ENCODE measurements around the gene FCGBP. TPM values are rescaled to one million over a fixed set of nuclear protein-coding genes. Genes with fewer than 3 reads are reported as not detected.

Gene FCGBP
- total RNA-seq, 1 donor from 2014 or later = 17.7 TPM

GRCh38 chr19:39943586-39943985, 9.2 kb upstream of the FCGBP start:
- DNase-seq = no peak

GRCh38 chr19:39942366-39942730, 7.9 kb upstream of the FCGBP start:
- DNase-seq = no peak

DNA sequence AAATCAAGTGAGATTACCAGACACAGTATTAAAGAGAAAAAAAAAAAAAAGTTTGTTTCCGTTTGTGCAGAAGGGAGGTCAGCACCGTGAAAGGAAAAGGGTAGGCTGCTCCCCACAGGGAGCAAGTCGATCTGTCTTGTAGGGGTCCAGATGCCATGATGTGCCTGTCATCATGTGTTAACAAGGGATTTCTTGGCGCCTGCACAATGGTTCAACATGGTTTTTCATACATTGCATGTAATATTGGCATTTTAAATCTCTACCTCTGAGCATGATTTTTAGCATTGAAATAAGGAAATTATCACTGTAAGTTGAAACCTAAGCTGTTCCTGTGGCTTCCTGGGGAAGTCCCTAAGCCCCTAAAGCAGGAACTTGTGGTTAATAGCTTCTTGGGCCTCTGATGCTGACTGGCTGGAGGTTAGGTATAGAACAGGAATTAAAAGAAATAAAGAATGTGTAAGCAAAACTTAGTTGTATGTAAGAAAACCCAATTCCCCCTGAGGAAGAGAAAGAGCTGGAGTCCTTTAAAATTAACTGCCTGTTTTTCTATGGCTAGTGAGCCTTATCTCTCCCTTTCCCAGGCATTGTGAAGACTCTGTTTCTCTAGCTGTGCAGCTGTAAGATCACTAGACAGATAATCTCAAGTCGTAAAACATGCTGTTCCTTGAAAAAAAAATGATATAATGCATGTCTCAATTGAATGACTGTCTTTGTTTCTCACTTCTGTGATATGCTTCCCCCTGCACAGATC, 7.4 kb upstream of the FCGBP start:
- DNase-seq = no peak

DNA sequence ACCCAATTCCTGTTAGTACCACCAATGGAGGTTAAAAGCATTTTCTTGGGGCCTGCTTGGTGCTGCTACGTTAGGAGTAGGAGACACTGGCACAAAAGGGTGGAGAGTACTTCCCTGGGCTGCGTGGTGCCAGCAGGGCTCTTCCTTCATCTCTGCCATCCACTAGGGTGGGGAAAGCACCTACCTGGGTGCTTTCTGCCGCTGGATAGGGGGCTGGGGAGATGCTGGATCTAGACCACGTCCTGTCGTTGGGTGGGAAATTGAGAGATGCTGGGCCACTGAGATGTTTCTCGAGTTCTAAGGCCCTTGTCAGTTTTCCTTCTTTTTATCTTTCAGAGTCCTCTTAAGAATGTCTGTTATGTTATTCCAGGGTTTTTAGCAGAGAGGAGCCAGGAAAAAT, 6.7 kb upstream of the FCGBP start:
- no peak for DNase-seq

GRCh38 chr19:39940221-39940833, 5.9 kb upstream of the FCGBP start:
- DNase-seq = no peak

GRCh38 chr19:39939556-39939955, 5.1 kb upstream of the FCGBP start:
- DNase-seq = no peak

DNA sequence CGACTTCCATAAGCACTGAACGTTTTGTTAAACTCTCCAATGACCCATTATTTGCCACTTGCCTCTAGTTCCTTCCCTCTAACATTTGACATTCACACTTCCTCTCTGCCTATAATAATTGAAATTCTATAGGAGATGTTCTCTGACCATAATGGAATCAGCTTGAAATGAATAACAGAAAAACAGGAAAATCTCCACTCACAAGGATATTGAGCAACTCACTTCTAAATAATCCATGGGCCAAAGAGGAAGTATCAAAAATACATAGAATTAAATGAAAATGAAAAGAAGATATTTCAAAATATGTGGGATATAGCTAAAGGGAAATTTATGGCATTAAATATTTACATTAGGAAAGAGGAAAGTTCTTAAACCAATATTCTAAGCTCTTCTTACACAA, 3.4 kb upstream of the FCGBP start:
- no peak for DNase-seq

DNA sequence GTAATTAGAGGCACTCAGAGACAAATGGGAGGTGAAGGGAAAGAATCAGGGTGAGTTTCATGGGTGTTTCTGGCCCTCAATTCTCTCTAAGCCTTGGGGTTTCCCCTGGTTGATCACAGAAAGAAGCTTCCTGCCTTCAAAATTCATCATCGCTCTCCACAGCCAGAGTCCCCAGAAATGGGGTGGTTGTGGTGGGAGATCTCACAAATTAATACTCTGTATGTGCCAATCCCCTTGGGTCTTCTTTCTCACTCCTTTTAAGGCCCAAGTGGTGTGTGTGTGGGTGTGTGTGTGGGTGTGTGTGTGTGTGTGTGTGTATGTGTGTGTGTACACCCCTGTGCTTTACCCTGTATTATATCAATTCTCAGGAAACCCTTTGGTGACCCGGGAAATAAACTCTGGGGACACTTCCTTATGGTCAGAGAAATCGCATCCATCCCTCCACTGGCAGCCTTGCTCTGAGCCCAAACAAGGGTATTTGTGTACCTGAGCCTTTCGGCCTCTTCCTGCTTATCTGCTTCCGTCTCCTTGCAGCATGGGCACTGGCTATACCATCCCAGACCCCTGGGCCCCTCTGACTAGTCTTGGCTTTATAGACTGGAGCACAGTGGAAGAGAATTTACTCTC, 2.8 kb upstream of the FCGBP start:
- DNase-seq = no peak

DNA sequence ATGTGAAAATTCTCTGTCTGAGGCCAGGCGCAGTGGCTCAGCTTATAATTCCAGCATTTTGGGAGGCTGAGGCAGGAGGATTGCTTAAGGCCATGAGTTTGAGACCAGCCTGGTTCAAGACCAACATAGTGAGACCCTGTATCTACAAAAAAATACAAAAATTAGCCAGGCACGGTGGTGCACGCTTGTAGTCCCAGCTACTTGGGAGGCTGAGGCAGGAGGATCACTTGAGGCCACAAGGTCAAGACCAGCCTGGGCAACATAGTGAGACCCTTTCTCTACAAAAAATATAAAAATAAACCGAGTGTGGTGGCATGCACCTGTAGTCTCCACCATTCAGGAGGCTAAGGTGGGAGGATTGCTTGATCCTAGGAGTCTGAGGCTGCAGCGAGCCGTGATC, 2.2 kb upstream of the FCGBP start:
- no peak for DNase-seq

DNA sequence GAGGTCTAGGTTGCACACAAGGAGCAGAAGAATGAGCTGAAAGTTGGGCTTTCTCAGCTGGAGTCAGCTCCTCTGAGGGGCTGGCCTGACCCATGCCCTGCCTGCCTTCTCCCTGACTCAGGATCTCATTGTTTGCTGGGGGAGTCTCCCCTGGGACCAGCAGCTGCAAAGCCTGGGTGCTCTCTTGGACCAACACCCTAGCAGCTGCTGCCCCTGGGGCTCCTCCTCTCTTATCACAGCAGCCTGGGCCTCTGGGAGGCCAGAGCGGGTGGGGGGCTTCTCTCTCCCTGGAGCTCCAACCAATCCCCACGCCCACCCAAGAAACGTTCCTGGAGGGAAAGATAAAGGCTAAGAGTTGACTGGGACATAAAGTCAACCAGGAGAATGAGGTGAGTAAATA, 1.6 kb upstream of the FCGBP start:
- no peak for DNase-seq

GRCh38 chr19:39935364-39935661, 879 bp upstream of the FCGBP start:
- no peak for DNase-seq

GRCh38 chr19:39929750-39930149, 4.7 kb downstream of the FCGBP start:
- DNase-seq = no peak

GRCh38 chr19:39928357-39928725, 6.1 kb downstream of the FCGBP start:
- DNase-seq = no peak

DNA sequence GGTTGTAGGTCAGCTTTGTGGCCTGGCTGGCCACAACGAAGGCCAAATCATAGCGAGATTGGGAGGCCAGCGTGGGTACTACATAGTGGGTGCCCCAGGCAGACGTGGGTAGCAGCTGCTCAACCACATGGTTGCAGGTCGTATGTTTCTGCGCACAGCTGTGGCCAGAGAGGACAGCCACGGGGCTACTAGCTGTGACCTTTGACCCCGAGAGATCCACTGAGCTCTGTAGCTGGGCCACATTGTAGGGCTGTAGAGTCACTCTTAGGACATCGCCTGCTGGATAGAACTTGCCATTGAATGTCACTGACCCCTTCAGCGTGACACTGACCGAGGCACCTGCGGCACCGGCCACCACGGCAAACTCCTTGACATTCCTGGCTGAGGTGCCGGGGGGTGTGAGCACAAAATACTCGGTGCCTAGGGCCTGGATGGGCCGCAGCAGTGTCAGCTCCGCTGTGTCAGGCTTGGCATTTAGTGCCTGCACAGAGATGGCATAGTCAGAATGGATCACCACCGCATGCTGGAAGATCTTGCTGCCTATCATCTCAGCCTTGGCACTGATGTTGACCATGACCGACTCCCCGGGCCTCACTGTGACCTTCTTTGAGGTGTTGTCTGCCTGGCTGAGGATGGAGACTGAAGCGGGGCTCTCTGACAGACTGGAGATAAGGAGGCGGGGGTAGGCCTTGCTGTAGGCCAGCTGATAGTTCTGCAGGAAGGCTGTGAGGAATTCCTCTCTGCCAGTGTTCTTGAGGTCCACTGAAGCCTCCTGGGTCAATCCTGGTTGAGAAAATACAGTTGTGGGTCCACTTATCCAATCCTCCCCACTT, 6.7 kb downstream of the FCGBP start:
- DNase-seq = no peak

GRCh38 chr19:39927076-39927475, 7.4 kb downstream of the FCGBP start:
- no peak for DNase-seq

GRCh38 chr19:39926170-39926760, 8.2 kb downstream of the FCGBP start:
- no peak for DNase-seq

GRCh38 chr19:39924952-39925351, 9.5 kb downstream of the FCGBP start:
- no peak for DNase-seq

DNA sequence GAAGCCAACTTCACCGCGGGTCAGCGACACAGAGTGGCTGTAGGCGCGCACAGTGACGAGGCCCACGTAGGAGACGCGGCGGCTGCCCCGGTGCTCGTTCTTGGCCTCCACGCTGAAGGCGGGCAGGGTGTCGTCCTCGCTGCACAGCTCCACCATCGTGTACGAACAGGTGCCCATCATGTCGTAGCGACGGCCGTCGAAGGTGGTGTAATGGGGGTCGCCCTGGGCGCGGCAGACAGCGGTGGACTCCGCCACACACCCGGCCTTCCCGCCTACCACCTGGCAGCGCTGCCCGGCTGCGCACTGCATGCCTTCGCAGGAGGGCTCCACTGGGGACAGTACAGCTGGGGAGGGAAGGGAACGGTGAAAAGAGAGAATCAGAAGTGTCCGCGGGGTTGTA, 10.0 kb downstream of the FCGBP start:
- no peak for DNase-seq

DNA sequence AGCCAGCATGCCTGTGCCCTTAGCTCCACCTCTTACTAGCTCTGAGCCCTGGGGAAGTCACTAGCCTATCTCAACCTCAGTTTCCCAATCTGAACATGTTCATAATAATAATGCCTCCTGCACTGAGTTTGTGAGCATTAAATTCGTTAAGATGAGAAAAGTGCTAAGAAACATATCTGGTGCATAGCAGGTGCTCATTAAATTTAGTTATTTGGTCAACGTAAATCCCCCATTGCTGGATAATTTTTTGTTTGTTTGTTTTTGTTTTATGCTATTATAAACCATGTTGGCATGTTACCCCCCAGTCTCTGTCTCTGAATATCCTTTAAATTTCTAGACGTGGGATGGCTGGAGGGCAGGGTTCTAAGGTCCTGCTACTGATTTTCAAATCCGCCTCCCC, 10.6 kb downstream of the FCGBP start:
- no peak for DNase-seq

- no peak for DNase-seq
Measured at GRCh38 chr19:39919976-39920375, 14.5 kb downstream of the FCGBP start.

- no peak for DNase-seq
Measured at GRCh38 chr19:39918183-39918651, 16.2 kb downstream of the FCGBP start.

DNA sequence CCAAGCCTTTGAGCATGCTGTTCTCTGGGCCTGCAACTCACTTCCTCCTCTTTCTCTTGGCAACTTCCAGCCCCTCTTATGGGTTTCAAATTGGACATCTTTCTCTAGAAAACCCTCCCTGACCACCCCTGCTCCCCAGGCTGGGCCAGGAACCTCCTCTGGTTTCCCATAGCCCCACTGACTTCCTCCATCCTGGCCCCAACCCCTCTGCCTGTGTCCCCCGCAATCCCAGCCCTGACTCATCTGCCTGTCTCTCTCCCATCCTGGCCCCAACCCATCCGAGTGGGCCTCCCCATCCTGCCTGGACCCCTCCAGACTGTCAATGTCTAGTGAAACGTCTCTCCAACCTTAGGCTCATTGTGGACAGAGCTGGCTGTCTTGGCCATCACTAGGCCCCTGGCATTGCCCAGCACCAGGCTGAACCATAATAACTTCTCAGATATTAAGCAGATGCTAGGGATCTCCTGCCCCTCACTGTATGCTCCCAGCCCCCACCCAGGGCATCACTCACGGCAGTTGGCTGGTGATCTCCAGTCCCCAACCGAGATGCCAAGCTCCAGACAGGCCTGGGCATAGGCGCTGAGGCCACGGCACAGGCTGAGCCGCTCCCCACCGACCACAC, 16.8 kb downstream of the FCGBP start:
- DNase-seq = no peak
